ENCODE measurements around the gene FGFBP2.
A peak's percentile ranks its signal among the peaks of the same experiment; 100 is the strongest.

FGFBP2 gene

DNA sequence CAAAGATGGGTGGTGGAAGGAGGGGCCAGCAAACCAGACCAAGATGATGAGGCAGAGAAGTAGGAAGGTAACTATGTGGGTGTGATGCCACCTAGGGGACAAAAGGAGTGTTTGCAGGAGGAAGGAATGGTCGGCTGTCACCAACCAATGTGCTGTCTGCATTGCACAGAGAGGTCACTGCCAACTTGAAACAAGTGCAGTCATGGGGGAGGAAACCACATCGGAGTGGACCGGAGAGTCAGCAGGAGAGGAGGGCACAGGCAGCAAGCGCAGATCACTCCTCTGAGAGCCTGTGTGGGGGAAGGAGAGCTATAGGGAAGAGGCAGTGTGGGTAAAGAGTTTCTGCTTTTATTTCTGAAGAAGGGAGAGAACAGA, 38.5 kb upstream of the FGFBP2 start:
- H3K4me2 ChIP-seq (ENCODE audit: low read depth, low read length): peak overlapping the region; percentile 30; the same call in 1 of the 2 replicates
- TF ChIP-seq CTCF (IDR thresholded peaks at IDR 0.05; ENCODE audit: low read length): peak; percentile 86
- TF ChIP-seq EZH2phosphoT487 (IDR thresholded peaks at IDR 0.05; ENCODE audit: low read length): no peak
- TF ChIP-seq EZH2 (optimal IDR thresholded peaks at IDR 0.05; ENCODE audit: low read depth, low read length): no peak
- no peaks in the 10 kb centered on the region for H3K27me3 ChIP-seq (replicated peaks; ENCODE audit: insufficient read depth, low read length)
- no peaks in the 10 kb centered on the region for H3K36me3 ChIP-seq (replicated peaks; ENCODE audit: insufficient read depth, low read length)
- H3K9ac ChIP-seq (ENCODE audit: low read length): no peak overlapping the region
- no peaks in the 10 kb centered on the region for H3K4me1 ChIP-seq (ENCODE audit: low read length)
- no peaks in the 10 kb centered on the region for H3K9me3 ChIP-seq (replicated peaks; ENCODE audit: insufficient read depth, low read length)
- H2AFZ ChIP-seq (ENCODE audit: low read length): peak overlapping the region; percentile 54; the same call in 1 of the 2 replicates
- H3K79me2 ChIP-seq (ENCODE audit: low read length): no peaks in the 10 kb centered on the region
- DNase-seq: peak; percentile 70
- H3K4me3 ChIP-seq (ENCODE audit: low read length): no peak overlapping the region
- no peaks in the 10 kb centered on the region for H3F3A ChIP-seq (ENCODE audit: insufficient read depth, low read length)
- no peaks in the 10 kb centered on the region for H4K20me1 ChIP-seq (ENCODE audit: insufficient read depth, low read length)
- H3K9me2 ChIP-seq (replicated peaks; ENCODE audit: insufficient read depth, low read length): no peaks in the 10 kb centered on the region
- H3K27ac ChIP-seq (ENCODE audit: low read length): no peak overlapping the region

DNA sequence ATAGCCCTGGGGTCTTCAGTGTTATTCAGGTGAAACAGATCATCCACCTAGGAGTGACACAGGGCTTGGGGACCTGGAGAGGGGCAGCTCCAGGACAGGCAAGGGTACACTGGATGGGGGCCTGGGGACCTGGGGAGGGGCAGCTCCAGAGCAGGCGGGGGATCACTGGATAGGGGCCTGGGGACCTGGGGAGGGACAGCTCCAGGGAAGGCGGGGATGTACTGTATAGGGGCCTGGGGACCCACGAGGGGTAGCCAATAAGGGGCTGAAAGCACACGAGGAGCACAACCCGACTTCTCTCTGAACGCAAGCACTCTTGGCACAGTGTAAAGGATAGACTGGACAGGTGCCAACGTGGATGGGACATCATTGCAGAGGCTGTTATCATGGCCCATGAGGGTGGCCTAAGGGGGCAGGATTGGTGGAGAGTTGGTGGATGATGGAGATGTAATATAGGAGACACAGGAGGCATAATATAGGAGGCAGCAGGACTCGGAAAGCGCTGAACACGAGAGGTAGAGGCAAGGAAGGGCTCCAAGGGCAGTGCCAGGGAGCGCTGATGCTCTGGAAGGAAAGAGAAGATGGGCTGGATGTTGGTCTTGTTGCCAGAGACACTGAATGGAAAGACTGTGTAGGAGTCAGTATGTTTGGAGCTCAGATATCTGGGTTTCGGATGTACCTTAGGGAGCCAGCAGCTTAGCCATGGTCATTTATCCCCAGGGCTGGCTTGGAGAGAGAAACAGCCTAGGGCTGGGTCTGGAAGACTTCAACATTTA, 37.9 kb upstream of the FGFBP2 start:
- no peak overlapping the region for H3K27ac ChIP-seq (ENCODE audit: low read length)
- TF ChIP-seq EZH2phosphoT487 (IDR thresholded peaks at IDR 0.05; ENCODE audit: low read length): no peak
- TF ChIP-seq CTCF (IDR thresholded peaks at IDR 0.05; ENCODE audit: low read length): no peak
- no peak for TF ChIP-seq EZH2 (optimal IDR thresholded peaks at IDR 0.05; ENCODE audit: low read depth, low read length)
- H3F3A ChIP-seq (ENCODE audit: insufficient read depth, low read length): no peaks in the 10 kb centered on the region
- H3K9me2 ChIP-seq (replicated peaks; ENCODE audit: insufficient read depth, low read length): no peaks in the 10 kb centered on the region
- H3K9ac ChIP-seq (ENCODE audit: low read length): no peak overlapping the region
- H3K36me3 ChIP-seq (replicated peaks; ENCODE audit: insufficient read depth, low read length): no peaks in the 10 kb centered on the region
- no peaks in the 10 kb centered on the region for H3K4me1 ChIP-seq (ENCODE audit: low read length)
- no peak overlapping the region for H3K4me3 ChIP-seq (ENCODE audit: low read length)
- no peaks in the 10 kb centered on the region for H4K20me1 ChIP-seq (ENCODE audit: insufficient read depth, low read length)
- no peak overlapping the region for H3K4me2 ChIP-seq (ENCODE audit: low read depth, low read length)
- H3K9me3 ChIP-seq (replicated peaks; ENCODE audit: insufficient read depth, low read length): no peaks in the 10 kb centered on the region
- no peaks in the 10 kb centered on the region for H3K27me3 ChIP-seq (replicated peaks; ENCODE audit: insufficient read depth, low read length)
- no peak overlapping the region for H2AFZ ChIP-seq (ENCODE audit: low read length)
- DNase-seq: no peak
- no peaks in the 10 kb centered on the region for H3K79me2 ChIP-seq (ENCODE audit: low read length)

- no peak for DNase-seq
- Histone ChIP-seq H3K9ac (ENCODE audit: low read length) (no peak overlapping the region), H3K4me1 (ENCODE audit: low read length) (no peaks in the 10 kb centered on the region), H3K4me2 (ENCODE audit: low read depth, low read length) (no peak overlapping the region), H3K27ac (ENCODE audit: low read length) (no peak overlapping the region), H2AFZ (ENCODE audit: low read length) (no peak overlapping the region), H3K27me3 (replicated peaks; ENCODE audit: insufficient read depth, low read length) (no peaks in the 10 kb centered on the region), H3K36me3 (replicated peaks; ENCODE audit: insufficient read depth, low read length) (no peaks in the 10 kb centered on the region), H3K79me2 (ENCODE audit: low read length) (no peaks in the 10 kb centered on the region), H3K9me2 (replicated peaks; ENCODE audit: insufficient read depth, low read length) (no peaks in the 10 kb centered on the region), H4K20me1 (ENCODE audit: insufficient read depth, low read length) (no peaks in the 10 kb centered on the region), H3K4me3 (ENCODE audit: low read length) (no peak overlapping the region), H3K9me3 (replicated peaks; ENCODE audit: insufficient read depth, low read length) (no peaks in the 10 kb centered on the region), H3F3A (ENCODE audit: insufficient read depth, low read length) (no peaks in the 10 kb centered on the region)
- TF ChIP-seq EZH2phosphoT487 (IDR thresholded peaks at IDR 0.05; ENCODE audit: low read length) (no peak), EZH2 (optimal IDR thresholded peaks at IDR 0.05; ENCODE audit: low read depth, low read length) (no peak), CTCF (IDR thresholded peaks at IDR 0.05; ENCODE audit: low read length) (no peak)
These were observed 33.8 kb upstream of the FGFBP2 start for GRCh38 chr4:15996773-15997172.

Measured in MM.1S (cell line).